ENCODE measurements around the gene RPS6KL1. TPM values are rescaled to one million over a fixed set of nuclear protein-coding genes. Genes with fewer than 3 reads are reported as not detected.
A peak's percentile ranks its signal among the peaks of the same experiment; 100 is the strongest.

Gene RPS6KL1
- polyA plus RNA-seq, 12 donors, result 3.9 to 15.7 (median 9.9) TPM; not detected in 1

DNA sequence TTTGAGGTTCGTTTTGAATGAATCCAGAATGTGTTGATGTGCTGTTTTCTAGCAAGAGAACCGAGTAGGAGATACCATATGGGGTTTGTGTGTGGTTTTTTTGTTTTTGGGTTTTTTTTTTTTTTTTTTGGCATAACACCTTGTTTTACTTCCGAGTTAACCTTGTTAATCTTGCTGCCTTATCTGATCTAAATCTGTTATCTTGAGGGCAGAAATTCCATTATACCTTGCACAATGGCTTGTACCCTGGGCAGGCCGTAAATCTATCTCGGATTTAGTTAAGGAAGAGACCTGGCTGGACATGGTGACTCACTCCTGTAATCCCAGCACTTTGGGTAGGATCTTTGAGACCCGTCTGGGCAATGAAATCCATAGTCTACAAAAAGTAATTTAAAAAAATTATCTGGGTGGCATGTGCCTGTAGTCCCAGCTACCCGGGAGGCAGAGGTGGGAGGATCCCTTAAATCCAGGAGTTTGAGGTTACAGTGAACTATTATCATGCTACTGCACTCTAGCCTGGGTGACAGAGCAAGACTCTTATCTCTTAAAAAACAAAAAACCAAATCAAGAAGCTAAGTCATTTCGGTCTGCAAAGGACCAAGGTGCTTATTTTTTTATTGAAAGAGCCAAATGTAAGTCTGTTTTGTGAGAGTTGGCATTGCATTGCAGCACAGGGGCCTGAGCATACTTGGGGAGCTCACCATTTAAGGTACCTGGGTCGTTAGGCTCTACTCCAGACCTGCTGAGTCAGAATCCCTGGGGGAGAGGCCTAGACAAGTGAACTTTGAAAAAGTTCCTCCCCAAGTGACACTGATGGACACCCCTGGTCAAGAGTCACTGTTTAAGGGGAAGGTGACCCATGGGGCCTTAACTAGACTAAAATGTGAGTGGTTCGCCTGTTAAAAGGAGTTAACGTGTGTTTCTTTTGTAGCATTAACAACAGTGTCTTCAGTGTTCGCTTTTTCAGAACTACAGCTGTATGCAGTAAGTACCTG is 34.6 kb downstream of the RPS6KL1 start:
- no peak for DNase-seq

DNA sequence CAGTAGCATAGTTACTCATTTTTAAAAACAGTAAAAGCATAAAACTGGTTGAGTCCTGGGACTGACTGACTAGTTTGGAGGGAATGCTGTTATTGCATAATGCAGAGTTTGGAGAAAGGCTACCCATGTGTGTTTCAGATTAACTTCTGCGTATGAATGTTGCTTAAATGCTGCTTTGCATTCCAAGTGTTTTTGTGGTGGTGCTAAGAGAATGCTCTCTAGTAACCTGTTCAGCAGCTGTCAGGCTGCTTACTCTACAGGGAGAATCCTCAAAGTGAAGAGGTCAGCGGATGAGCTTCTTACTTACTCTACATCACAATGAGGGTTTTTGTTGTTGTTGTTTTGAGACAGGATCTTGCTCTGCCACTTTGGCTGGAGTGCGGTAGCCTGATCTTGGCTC is 37.1 kb downstream of the RPS6KL1 start:
- no peak for DNase-seq

DNA sequence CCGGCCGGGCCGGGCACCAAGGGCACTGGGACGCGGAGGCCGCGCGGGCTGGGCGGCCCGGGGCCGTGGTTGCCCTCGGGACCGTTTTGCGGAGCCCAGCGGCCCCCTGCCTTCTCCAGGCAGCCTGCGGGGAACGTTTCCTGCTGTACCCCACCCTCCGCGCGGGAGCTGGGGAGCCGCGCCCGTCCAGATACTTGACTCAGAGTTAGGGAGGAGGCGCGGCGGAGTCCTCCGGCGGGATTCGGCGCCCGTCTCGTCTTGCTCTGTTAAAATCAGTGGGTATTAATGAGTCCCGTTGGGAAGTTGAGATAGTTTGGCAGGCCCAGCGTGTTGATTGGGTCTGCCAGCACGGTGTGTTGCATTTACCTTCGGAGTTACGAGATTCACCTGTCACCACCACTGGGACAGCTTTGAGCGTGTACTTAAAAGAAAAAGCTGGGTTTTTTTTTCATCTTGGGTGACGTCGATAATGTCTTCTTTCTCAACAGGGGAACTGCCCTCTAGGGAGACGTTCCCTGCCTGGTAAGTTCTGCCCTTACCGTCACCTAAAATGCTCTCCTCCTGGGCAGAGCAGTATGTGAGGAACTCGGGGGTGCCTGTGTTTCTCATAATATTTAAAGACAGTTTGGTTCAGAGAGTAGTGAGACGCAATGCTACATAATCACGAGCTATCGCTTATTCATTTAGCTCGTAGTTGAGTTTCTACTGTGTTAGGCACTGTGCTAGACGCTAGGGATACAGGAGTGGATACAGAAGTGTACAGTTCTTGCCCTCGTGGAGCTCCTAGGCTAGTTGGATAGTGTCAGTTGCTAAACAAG is 40.7 kb downstream of the RPS6KL1 start:
- DNase-seq, result no peak

DNA sequence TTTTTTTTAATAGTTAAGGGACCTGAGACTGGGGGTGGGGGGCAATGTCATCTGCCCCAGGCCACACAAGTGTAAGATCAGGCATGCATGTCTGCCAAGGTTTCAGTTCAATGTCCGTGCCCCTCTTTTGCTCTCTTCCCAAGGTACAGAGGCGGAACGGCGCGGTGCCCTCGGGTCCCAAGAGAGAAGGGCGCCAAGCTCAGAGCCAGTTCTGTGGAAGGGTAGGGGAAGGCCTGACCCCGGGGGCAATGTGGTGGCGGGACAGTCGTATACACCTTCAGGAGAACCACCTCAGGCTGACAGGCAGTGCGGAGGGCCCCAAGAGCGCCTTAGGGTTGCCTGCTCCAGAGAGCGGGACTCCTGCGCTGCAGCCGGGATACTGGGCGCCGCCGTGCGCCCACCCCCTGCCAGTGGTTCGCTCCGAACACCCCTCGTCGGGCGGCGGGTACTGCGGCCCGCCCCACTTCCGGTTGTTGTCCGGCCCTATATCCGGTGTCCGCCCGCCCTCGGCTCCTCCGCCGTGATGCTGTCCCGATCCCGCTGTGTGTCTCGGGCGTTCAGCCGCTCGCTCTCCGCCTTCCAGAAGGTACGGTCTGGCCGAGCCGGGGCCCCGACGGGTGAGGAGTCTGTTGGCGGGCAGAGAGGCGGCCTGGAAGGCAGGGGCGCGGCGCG is 41.5 kb downstream of the RPS6KL1 start, which contains the start of gene DLST:
Gene DLST (plus strand): TSS at position 486 of the 672 bp plus-strand sequence. CDS start 38 bp downstream, at position 524.
- DNase-seq, result peak; percentile 90

DNA sequence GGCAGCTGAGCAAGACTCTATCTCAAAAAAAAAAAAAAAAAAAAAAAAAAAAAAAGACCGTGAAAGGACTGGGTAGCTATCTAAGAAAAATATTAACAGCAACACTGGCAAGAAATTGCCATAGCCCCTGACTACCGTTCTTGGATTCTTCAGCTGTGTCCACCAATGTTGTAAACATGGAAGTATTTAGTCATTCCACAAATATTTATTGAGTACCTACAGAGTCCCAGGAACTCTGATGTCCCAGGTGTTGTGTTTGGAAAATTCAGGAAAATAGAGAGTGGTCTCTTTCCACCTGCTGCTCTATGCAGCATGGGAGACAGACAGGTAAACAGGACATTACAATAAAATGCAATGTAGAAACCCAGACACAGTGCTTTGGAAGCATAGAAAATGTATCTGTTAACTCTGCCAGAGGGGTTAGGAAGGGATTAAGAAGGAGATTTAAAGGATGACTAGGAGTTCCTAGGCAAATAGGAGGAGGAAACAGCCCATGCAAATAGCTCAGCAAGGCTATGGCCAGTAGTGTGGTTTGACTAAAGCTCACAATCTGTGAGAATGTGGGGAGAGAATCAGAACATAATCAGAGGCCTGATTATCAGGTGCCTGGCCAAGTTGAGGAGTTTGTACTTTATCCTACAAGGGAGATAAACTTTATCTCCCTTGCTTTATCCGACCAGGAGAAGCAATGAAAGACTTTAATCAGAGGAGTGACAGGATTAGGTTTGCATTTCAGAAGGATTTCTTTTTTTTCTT is 43.5 kb downstream of the RPS6KL1 start:
- DNase-seq, result no peak

DNA sequence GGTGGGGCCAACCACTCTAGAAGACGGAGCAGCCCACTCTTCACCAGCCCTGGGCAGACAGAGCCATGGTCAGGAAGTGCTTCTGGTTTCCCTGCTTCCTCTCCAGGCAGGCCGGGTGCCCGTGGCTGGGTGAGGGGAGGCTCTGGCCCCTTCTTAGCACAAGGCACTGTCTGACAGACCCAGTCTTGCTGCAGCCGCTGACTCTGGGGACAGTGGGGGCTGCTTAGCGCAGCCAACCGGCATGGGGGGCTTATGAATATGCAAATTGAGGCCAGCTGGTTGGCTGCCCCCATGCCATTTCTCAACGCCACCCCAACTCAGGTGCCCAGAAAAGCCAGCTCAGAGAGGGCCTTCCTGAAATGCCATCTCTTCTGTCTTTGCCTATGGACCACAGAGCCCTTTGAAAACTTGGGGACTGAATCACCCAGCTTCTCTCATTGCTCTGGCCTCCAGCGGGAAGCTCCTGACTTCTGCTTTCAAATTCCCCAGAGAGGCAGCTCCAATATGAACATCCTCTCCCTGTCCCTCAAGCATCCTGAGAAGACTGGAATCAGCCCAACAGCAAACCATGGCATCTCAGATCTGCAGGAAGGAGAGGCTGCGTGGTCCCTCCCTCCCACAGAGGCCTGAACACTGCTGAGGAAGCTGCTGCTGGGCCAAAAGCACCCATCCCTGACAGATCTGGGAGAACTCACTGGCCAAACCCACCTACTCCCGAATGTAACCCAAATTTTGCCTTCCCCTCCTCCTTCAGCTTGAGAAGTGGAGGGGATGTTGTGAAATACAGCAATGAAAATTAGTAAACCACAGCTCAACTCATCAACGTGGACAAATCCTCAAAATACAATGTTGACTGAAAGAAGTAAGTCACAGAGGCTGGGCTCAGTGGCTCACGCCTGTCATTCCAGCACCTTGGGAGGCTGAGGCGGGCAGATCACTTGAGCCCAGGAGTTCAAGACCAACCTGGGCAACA is 46.8 kb downstream of the RPS6KL1 start, which contains the start of gene PROX2:
Gene PROX2 (minus strand): TSS at position 205 of the 973 bp plus-strand sequence. CDS start 12,311 bp downstream, outside the sequence.
- no peak for DNase-seq

DNA sequence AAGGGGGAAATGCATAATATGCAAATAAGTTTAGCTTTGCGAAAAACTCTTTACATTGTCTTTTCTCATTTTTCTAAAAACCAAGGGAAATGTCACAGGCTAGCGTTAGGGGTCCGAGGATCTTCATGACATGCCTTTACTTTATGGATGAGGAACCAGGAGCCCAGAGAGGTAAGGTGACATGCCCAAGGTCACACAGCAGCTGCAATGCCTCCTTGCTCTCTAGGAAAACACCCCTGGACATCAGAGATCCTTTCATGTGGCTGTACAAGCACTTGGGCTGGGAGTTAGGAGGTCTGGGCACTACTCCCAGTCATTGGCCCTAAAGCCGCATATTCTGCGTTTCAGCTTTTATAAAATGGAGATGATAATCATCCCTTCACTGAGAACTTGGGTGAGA is 47.9 kb downstream of the RPS6KL1 start:
- DNase-seq, result no peak

DNA sequence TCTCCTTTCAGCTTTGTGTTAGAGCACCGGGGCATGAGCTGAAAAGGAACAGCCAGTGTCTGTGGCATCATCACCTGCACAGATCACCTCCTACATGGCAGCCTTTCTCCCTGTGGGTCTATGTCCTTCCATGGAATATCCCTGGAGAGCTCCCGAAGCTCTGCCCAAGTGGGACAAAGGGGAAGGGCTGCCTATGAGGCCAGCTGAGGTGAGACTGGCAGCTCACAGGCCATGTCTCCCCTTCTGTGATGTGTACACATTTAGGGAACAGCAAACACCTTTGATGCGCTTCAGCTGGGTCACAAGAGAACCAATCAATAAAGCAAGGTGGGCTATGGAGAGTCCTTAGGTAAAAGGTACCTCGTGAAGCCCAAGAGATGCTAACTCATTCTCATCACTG is 51.2 kb downstream of the RPS6KL1 start:
- DNase-seq, result no peak

DNA sequence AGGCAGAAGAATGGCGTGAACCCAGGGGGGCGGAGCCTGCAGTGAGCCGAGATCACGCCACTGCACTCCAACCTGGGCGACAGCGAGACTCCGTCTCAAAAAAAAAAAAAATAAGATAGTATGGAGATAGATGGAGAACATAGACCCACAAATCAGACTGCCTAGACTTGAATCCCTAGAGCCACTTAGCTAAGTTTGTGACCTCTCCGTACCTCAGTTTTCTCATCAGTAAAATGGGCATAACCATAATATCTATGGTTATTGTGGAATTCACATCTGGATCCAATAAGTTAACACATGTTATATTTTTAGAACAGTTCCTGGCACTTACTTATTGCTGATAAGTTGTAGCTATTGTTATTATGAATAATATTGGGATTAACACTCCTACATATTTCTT is 54.3 kb downstream of the RPS6KL1 start:
- DNase-seq, result no peak

DNA sequence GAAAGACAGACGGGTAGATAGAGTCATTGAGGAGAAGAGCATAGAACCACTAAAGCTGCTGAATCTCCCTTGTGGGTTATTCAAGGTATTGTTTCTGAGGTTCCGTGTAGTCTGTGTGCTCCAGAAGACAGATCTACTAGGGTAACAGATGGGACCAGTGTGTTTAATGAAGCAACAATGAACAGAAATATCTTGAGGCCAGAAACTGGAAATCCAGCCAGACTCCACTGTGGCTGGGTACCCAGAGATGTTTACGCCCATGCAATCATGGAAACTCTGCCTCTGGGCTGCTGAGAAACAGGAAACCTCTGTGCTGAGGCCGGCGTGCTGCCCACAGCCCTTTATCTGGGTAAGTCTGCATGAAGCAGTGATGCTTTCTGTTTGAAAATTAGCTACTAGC is 55.4 kb downstream of the RPS6KL1 start:
- DNase-seq, result no peak

DNA sequence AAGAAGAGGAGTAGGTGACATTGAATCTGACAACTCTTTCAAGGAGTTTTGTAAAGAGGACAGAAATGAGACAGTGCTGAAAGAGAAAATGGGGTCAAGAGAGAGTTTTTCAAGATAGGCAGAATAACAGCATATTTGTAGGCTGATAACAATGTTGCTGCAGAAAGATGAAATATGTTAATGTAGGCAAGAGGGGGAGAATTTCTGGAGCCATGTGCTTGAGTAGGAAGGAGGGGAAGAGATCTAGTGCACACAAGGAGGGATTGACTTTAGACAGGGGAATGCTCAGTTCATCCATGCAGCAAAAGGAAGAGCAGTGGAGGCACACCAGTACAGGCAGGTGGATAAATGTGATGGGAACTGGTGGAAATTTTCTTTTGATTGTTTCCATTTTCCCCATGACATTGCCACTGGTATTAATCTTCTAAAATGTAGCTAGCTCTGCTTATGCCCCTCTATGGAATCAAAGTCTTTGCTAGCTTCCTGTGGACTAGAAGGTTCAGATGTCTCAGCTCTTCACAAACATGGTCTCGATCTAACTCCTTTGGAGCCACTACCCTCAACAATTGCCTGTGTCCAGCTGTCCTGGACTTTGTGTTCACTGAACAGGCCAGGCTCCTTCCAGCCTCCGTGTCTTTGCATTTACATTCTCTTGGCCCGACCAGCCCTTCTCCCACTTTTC is 56.2 kb downstream of the RPS6KL1 start:
- no peak for DNase-seq

DNA sequence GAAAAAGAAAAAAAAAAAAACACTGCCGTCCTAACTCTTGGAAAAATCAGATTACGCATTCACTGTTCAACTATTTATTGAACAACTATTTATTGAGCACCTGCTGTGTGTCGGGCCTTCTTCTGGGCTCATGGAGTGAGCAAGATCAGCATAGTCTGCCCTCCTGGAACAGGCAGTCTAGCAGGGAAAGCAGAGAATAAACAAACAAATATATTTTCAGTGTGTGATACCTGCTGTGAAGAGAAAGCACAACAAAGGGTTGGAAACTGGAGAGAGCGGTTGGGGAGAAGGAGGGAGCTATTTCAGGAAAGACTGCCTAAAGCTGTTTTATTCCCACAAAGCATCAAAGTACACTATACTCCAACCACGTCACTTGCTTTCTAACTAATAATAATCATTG is 57.9 kb downstream of the RPS6KL1 start:
- no peak for DNase-seq

DNA sequence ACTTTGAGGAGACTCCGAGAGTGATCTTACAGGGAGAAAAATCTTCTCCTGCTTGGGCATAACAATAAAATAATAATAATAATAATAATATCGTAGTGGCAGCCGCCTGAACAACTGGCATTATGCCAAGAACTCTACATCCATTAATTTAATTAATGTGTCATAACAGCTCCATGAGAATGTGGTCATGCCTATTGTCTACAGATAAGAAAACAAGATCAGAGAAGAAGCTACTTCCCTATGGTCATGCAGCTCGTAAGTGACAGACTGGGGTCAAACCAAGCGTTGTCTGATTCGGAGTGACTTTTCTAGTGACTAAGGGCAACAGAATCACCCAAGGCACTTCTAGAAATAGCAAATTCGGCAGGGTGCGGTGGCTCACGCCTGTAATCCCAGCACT is 58.9 kb downstream of the RPS6KL1 start:
- no peak for DNase-seq

DNA sequence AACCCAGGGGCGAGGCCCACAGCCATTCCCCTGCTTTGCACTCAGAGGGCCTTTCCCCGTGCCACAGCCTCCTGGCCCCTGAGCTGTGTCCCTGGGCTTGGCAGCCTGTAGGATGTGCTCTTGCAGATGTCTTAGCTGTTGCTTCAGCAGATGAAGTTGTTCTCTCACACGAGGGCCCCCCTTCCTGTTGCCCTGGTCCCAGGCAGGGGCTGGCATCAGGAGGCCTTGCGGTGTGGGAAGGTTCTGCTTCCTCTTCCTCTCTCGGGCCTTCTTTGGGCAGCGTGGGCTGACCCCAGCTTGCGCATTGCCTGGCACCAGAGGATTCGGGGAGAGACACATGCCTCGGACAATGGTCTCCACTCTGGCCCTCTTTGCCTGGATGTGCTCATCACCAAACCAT is 59.8 kb downstream of the RPS6KL1 start:
- DNase-seq, result no peak

DNA sequence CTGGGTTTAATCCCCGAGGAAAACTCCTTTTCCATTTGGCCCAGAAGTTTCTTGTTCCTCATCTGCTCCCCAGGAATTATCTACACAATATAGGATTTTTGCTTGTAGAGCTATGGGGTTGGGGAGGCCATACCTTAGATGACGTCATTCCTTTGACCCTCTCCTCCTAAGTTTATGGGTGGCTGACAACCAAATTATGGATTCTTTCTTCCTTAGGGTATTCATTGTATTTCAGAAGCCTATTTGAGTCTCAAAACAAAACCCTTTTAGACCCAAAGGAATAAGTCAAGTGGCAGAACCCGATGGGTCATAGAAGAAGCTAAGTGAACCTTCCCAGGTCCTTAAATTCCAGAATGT is 61.3 kb downstream of the RPS6KL1 start:
- no peak for DNase-seq

DNA sequence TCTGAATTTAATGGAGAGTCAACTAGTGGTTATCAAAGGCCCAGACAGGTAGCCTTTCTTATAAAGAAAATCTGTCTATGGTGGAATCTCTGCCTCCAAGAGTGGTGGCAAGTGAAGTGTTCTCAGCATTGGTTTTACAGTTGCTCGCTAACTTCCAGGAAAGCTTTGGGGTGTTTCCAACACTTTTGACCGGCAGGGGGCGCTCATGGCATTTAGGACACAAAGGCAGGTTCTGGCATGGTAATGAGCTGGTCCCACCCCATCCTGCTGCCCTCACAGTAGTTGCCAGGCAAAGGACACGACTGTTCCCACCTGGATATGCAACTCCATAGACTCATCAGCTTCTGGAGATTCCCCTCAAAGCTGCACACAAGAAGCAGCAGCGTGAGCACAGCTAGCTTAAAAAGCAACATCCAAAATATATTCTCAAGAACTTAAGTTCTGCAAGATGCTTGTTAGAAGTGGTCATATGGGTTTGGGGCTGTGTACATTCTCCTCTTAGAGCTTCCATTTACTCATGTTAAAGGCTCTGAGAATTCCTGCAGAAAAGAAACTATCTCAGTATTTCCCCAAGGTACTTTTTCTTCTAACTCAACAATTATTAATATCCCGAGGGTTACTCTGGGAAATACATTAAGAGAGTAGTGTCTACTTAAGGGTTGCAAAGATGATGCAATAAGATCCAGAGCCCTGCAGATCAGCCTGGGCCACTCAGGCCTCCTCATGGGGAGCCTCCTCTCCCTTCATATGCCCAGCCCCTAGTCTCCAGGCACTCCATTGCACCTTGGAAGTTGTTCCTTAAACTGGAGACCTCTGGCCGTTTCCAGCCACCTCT is 61.9 kb downstream of the RPS6KL1 start:
- peak; percentile 87 for DNase-seq

DNA sequence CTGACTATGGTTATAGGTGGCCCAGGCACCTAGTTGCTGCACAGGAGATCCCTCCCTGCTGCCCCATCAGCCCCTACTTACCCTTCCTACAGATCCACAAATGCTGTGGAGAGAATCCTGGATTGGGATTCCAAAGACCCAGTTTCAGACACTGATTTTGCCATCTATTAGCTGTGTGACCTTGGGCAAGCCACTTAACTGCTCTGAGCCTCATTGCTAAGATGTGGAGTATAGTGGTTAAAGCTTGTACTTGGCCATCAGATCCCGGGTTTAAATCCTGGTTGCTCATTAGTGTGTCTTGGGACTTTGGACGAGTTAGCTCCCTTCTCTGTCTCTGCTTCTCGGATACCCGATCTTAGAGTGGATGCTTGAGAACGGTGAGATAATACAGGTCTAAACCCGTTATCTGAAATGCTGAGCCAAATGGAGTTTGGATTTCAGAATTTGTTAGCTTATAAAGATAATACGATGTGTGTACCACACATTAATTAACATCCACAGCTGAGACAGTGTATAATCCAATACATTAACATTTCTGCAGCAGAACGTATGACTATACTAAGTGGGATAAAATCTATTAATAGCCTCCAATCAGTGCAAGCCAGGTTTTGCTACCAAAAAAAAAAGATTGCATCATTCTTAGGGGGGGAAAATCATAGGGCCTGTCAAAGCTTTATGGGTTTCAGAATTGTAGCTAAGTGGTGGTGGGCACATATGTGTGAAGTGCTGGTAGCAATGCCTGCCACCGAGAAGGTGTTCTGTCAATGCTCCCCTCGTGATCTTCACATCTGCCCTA is 63.1 kb downstream of the RPS6KL1 start:
- no peak for DNase-seq

DNA sequence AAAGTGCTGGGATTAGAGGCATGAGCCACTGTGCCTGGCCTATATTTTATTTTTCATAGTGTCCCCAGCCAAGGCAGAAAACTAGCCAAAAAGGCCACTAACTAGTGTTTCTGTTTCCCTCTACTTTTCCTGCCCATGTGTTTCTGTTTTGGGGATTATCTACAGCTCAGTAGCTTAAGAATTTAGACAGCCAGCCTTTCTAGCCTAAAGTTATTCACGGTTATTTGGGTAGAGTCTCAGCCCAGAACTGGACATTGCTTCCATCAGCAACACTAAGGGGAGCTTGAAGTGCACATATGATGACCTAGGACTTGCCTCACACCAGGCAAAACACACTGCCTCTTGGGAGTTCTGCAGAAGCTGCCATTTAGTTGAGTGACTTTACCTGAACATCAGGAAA is 65.0 kb downstream of the RPS6KL1 start:
- no peak for DNase-seq
